HEK293 (cell line): ENCODE results near the gene PRTFDC1.
A peak's percentile ranks its signal among the peaks of the same experiment; 100 is the strongest.
"Not testable (repeated sequence)": the region's sequence is repeated elsewhere in the genome, so short reads cannot be mapped to it uniquely, and the experiment has no call there.

Source experiments
- CTCF ChIA-PET: fragments of 350-600 bp; formaldehyde crosslinking; extraction: SDS; loops from one replicate; lab custom pipeline; 2021; ENCODE audit warnings: antibody characterized with exemption; lab: Yijun Ruan, JAX
- POLR2A ChIA-PET: fragments of 300-600 bp; formaldehyde crosslinking; extraction: SDS; loops from one replicate; lab custom pipeline; 2020; ENCODE audit warnings: antibody characterized with exemption, inconsistent platforms; lab: Yijun Ruan, JAX
- H3K27ac ChIP-seq: fragments of 200-500 bp; sonication (Bioruptor generic); 2 replicates; pipeline ENCODE4 v1.5.1; 2014; ENCODE audit warnings: low read depth, low read length, control low read depth, inconsistent platforms; ENCODE audit errors: extremely low read depth
- H3K36me3 ChIP-seq, 2 experiments: fragments of 200-500 bp in 1 of 2; sonication (Bioruptor generic) in 1 of 2; 1 replicate in 1 of 2; 2 replicates in 1 of 2; pipeline ENCODE4 v1.5.1; 2014 to 2017; ENCODE audit warnings: inconsistent platforms in 2 of 2, low read length in 2 of 2; ENCODE audit not compliant: control insufficient read depth in 2 of 2, insufficient read depth in 1 of 2
- H3K4me1 ChIP-seq: fragments of 200-500 bp; sonication (Bioruptor generic); 2 replicates; pipeline ENCODE4 v1.5.1; 2014; ENCODE audit warnings: mild to moderate bottlenecking, low read length, inconsistent platforms; ENCODE audit not compliant: control insufficient read depth, insufficient read depth
- H3K4me3 ChIP-seq: 2 replicates; pipeline ENCODE4 v1.5.1; 2011; ENCODE audit warnings: low read depth, mild to moderate bottlenecking, control low read depth, low read length, moderate library complexity
- H3K9me3 ChIP-seq: fragments of 200-500 bp; sonication (Bioruptor generic); 2 replicates; pipeline ENCODE4 v1.5.1; 2014; ENCODE audit warnings: low read depth, low read length, inconsistent platforms; ENCODE audit not compliant: control insufficient read depth, insufficient read depth
- ATF2 ChIP-seq: fragments of 450-650 bp; formaldehyde crosslinking; IDR thresholded peaks from 2 replicates; pipeline ENCODE4 v1.5.1; 2016; ENCODE audit warnings: missing biosample characterization, missing genetic modification characterization, low read depth
- EGR2 ChIP-seq: fragments of 450-650 bp; formaldehyde crosslinking; IDR thresholded peaks from 2 replicates; pipeline ENCODE4 v1.5.1; 2016; ENCODE audit warnings: low read depth, missing biosample characterization, missing genetic modification characterization
- GLI2 ChIP-seq: fragments of 450-650 bp; formaldehyde crosslinking; IDR thresholded peaks from 2 replicates; pipeline ENCODE4; 2017; ENCODE audit warnings: missing biosample characterization, missing genetic modification characterization, low read depth, borderline replicate concordance
- GLIS2 ChIP-seq: fragments of 450-650 bp; formaldehyde crosslinking; IDR thresholded peaks from 2 replicates; pipeline ENCODE4 v1.5.1; 2016; ENCODE audit warnings: missing biosample characterization, missing genetic modification characterization
- HOXC10 ChIP-seq: sonication (generic); formaldehyde crosslinking; IDR thresholded peaks from 2 replicates; pipeline ENCODE4 v1.8.1; 2023; ENCODE audit warnings: mild to moderate bottlenecking, missing genetic modification reagents
- KLF17 ChIP-seq: fragments of 450-650 bp; formaldehyde crosslinking; IDR thresholded peaks from 2 replicates; pipeline ENCODE4 v1.5.1; 2016; ENCODE audit warnings: missing biosample characterization, missing genetic modification characterization
- RBAK ChIP-seq: fragments of 450-650 bp; formaldehyde crosslinking; IDR thresholded peaks from 2 replicates; pipeline ENCODE4 v1.5.1; 2016; ENCODE audit warnings: missing biosample characterization, missing genetic modification characterization
- ZBTB48 ChIP-seq: fragments of 450-650 bp; formaldehyde crosslinking; IDR thresholded peaks from 2 replicates; pipeline ENCODE4 v1.5.1; 2016; ENCODE audit warnings: missing biosample characterization, missing genetic modification characterization
- ZNF148 ChIP-seq: fragments of 450-650 bp; formaldehyde crosslinking; IDR thresholded peaks from 2 replicates; pipeline ENCODE4 v1.5.0; 2017; ENCODE audit warnings: missing biosample characterization, missing genetic modification characterization, borderline replicate concordance
- ZNF155 ChIP-seq: fragments of 450-650 bp; formaldehyde crosslinking; IDR thresholded peaks from 2 replicates; pipeline ENCODE4 v1.5.1; 2016; ENCODE audit warnings: missing biosample characterization, missing genetic modification characterization
- ZNF202 ChIP-seq: fragments of 450-650 bp; formaldehyde crosslinking; IDR thresholded peaks from 2 replicates; pipeline ENCODE4 v1.5.1; 2016; ENCODE audit warnings: missing biosample characterization, missing genetic modification characterization, borderline replicate concordance
- ZNF302 ChIP-seq: fragments of 450-650 bp; formaldehyde crosslinking; IDR thresholded peaks from 2 replicates; pipeline ENCODE4 v1.5.1; 2016; ENCODE audit warnings: missing biosample characterization, missing genetic modification characterization, low read depth
- ZNF391 ChIP-seq: fragments of 450-650 bp; formaldehyde crosslinking; IDR thresholded peaks from 2 replicates; pipeline ENCODE4 v1.5.1; 2016; ENCODE audit warnings: low read depth, missing biosample characterization, missing genetic modification characterization, borderline replicate concordance
- ZNF549 ChIP-seq: fragments of 450-650 bp; IDR thresholded peaks from 2 replicates; pipeline ENCODE4 v1.5.1; 2018; ENCODE audit warnings: missing biosample characterization, missing genetic modification characterization, mild to moderate bottlenecking, inconsistent platforms, moderate library complexity
- ZNF629 ChIP-seq: fragments of 450-650 bp; formaldehyde crosslinking; IDR thresholded peaks from 2 replicates; pipeline ENCODE4 v1.5.1; 2017; ENCODE audit warnings: missing biosample characterization, missing genetic modification characterization
- ZNF664 ChIP-seq: fragments of 450-650 bp; formaldehyde crosslinking; IDR thresholded peaks from 2 replicates; pipeline ENCODE4 v1.5.1; 2016; ENCODE audit warnings: missing biosample characterization, missing genetic modification characterization
- ZNF747 ChIP-seq: fragments of 450-650 bp; formaldehyde crosslinking; IDR thresholded peaks from 2 replicates; pipeline ENCODE4 v1.5.1; 2016; ENCODE audit warnings: missing biosample characterization, missing genetic modification characterization
- ZNF768 ChIP-seq: fragments of 450-650 bp; formaldehyde crosslinking; IDR thresholded peaks from 2 replicates; pipeline ENCODE4 v1.5.1; 2018; ENCODE audit warnings: missing biosample characterization, mild to moderate bottlenecking, missing genetic modification characterization

Gene PRTFDC1

GRCh38 chr10:24920907-24921881 lies 31.2 kb downstream of the PRTFDC1 start:
- H3K27ac ChIP-seq = no peak overlapping the region
- POLR2A ChIA-PET = no interaction called here

GRCh38 chr10:24920192-24920591 lies 32.2 kb downstream of the PRTFDC1 start:
- H3K36me3 ChIP-seq, CTCF ChIA-PET, H3K27ac ChIP-seq, POLR2A ChIA-PET, H3K9me3 ChIP-seq, H3K4me3 ChIP-seq, H3K4me1 ChIP-seq: not testable (repeated sequence)

More at GRCh38 chr10:24920907-24921881, 31.2 kb downstream of the PRTFDC1 start:
- Histone ChIP-seq H3K9me3 (no peaks in the 10 kb centered on the region), H3K36me3 (no peaks in the 10 kb centered on the region), H3K4me3 (no peak overlapping the region), H3K4me1 (no peaks in the 10 kb centered on the region)
- CTCF ChIA-PET = no interaction called here
- TF ChIP-seq EGR2 (tag by site-specific recombination) (0 out of 2 replicates have a peak, but pooled peaks have one; percentile 11), ZNF664 (tag by site-specific recombination) (0 out of 2 replicates have a peak, but pooled peaks have one; percentile 19), KLF17 (tag by site-specific recombination) (no peak), GLIS2 (no peak), RBAK (peak; percentile 56; the same call in 1 of the 2 replicates)

- H3K9me3 ChIP-seq, POLR2A ChIA-PET, H3K36me3 ChIP-seq, H3K27ac ChIP-seq, H3K4me3 ChIP-seq, H3K4me1 ChIP-seq, CTCF ChIA-PET: not testable (repeated sequence)
Observed at GRCh38 chr10:24919629-24920028, 32.8 kb downstream of the PRTFDC1 start.

GRCh38 chr10:24917979-24918378 lies 34.4 kb downstream of the PRTFDC1 start:
- Histone ChIP-seq H3K4me1 (no peaks in the 10 kb centered on the region), H3K36me3 (no peaks in the 10 kb centered on the region), H3K4me3 (no peak overlapping the region), H3K9me3 (no peaks in the 10 kb centered on the region), H3K27ac (no peak overlapping the region)
- POLR2A ChIA-PET = no interaction called here
- no peak for TF ChIP-seq ZNF202 (tag by site-specific recombination)
- peak; percentile 34; the same call in 1 of the 2 replicates for TF ChIP-seq ATF2 (tag by site-specific recombination)
- CTCF ChIA-PET = no interaction called here

- CTCF ChIA-PET = no interaction called here
- POLR2A ChIA-PET = no interaction called here
Observed at GRCh38 chr10:24917493-24917892, 34.9 kb downstream of the PRTFDC1 start.

More at GRCh38 chr10:24917493-24917892, 34.9 kb downstream of the PRTFDC1 start:
- no peaks in the 10 kb centered on the region for H3K9me3 ChIP-seq
- H3K4me3 ChIP-seq = no peak overlapping the region
- H3K36me3 ChIP-seq = no peaks in the 10 kb centered on the region
- TF ChIP-seq ZNF148 (tag by site-specific recombination) = no peak
- no peak for TF ChIP-seq ZNF747 (tag by site-specific recombination)
- TF ChIP-seq ZNF155 (tag by site-specific recombination) = no peak
- no peak for TF ChIP-seq ZNF768 (tag by site-specific recombination)
- TF ChIP-seq ZNF629 (tag by site-specific recombination) = no peak
- TF ChIP-seq GLI2 (tag by site-specific recombination) = no peak
- no peak for TF ChIP-seq HOXC10 (CRISPR knock-in tag)
- no peak for TF ChIP-seq ZBTB48 (tag by site-specific recombination)
- no peak for TF ChIP-seq ZNF549 (tag by site-specific recombination)
- TF ChIP-seq ZNF391 (tag by site-specific recombination) = no peak
- no peak for TF ChIP-seq ZNF302 (tag by site-specific recombination)
- no peak overlapping the region for H3K27ac ChIP-seq
- no peaks in the 10 kb centered on the region for H3K4me1 ChIP-seq
